HepG2 (cell line): ENCODE results near the gene AUP1. TPM values are rescaled to one million over a fixed set of nuclear protein-coding genes. Genes with fewer than 3 reads are reported as not detected.

Experiments used
- CSRNP2 ChIP-seq: sonication (generic); formaldehyde crosslinking; conservative IDR thresholded peaks from 2 replicates; pipeline ENCODE4 v1.8.0; 2022; ENCODE audit warnings: low read depth, missing genetic modification reagents
- ERF ChIP-seq: IDR thresholded peaks from 2 replicates; pipeline ENCODE4 v1.6.1; 2018; ENCODE audit warnings: missing biosample characterization, missing genetic modification reagents
- KDM2A ChIP-seq: sonication (generic); formaldehyde crosslinking; IDR thresholded peaks from 2 replicates; pipeline ENCODE4 v1.4.0; 2020; ENCODE audit warnings: low read depth, missing genetic modification reagents, borderline replicate concordance
- KDM6A ChIP-seq: IDR thresholded peaks from 2 replicates; pipeline ENCODE4 v1.6.1; 2016; ENCODE audit warnings: low read depth
- LBX2 ChIP-seq: sonication (generic); formaldehyde crosslinking; IDR thresholded peaks from 2 replicates; pipeline ENCODE4 v1.5.0; 2020; ENCODE audit warnings: missing genetic modification reagents, mild to moderate bottlenecking, borderline replicate concordance
- NONO ChIP-seq, 2 experiments: fragments of 450-650 bp in 1 of 2; sonication (generic) in 1 of 2; formaldehyde crosslinking in 1 of 2; IDR thresholded peaks in 1 of 2; conservative IDR thresholded peaks in 1 of 2; 2 replicates each; pipeline versions ENCODE4 v1.6.1 to v1.8.0; 2017 to 2022; ENCODE audit warnings: mild to moderate bottlenecking in 1 of 2, missing genetic modification reagents in 1 of 2, moderate library complexity in 1 of 2
- SATB2 ChIP-seq: sonication (generic); formaldehyde crosslinking; IDR thresholded peaks from 2 replicates; pipeline ENCODE4 v1.5.0; 2020; ENCODE audit warnings: missing genetic modification reagents
- SMARCC2 ChIP-seq: fragments of 450-650 bp; IDR thresholded peaks from 2 replicates; pipeline ENCODE4 v1.6.1; 2017; ENCODE audit warnings: antibody characterized with exemption, mild to moderate bottlenecking
- SRY ChIP-seq: sonication (generic); formaldehyde crosslinking; IDR thresholded peaks from 2 replicates; pipeline ENCODE4 v1.8.0; 2022; ENCODE audit warnings: mild to moderate bottlenecking, missing genetic modification reagents
- TARDBP ChIP-seq: sonication (generic); formaldehyde crosslinking; IDR thresholded peaks from 2 replicates; pipeline ENCODE4 v1.8.0; 2022; ENCODE audit warnings: mild to moderate bottlenecking, missing genetic modification reagents
- TBX2 ChIP-seq: sonication (generic); formaldehyde crosslinking; IDR thresholded peaks from 2 replicates; pipeline ENCODE4 v1.5.0; 2020; ENCODE audit warnings: missing genetic modification reagents, mild to moderate bottlenecking, borderline replicate concordance
- ZMYM2 ChIP-seq: sonication (generic); formaldehyde crosslinking; IDR thresholded peaks from 2 replicates; pipeline ENCODE4 v1.8.0; 2022; ENCODE audit warnings: mild to moderate bottlenecking, missing genetic modification reagents
- ZNF543 ChIP-seq: sonication (generic); formaldehyde crosslinking; IDR thresholded peaks from 2 replicates; pipeline ENCODE4 v1.4.0; 2020; ENCODE audit warnings: mild to moderate bottlenecking, missing genetic modification reagents
- ZNF580 ChIP-seq: IDR thresholded peaks from 2 replicates; pipeline ENCODE4 v1.6.1; 2016; ENCODE audit warnings: low read depth, borderline replicate concordance
- ZNF800 ChIP-seq: sonication (generic); formaldehyde crosslinking; IDR thresholded peaks from 2 replicates; pipeline ENCODE4 v1.4.0; 2020; ENCODE audit warnings: missing genetic modification reagents
- ZNF891 ChIP-seq: sonication (generic); formaldehyde crosslinking; IDR thresholded peaks from 2 replicates; pipeline ENCODE4 v1.5.0; 2020; ENCODE audit warnings: mild to moderate bottlenecking, missing genetic modification reagents
- polyA plus RNA-seq, 8 experiments: library from polyadenylated mRNA; depleted of rRNA in 3 of 8; stranded (reverse) in 7 of 8; unstranded in 1 of 8; fragments of >200 nt; fragmentation: Illumina TruSeq in 4 of 8; extraction: Trizol in 4 of 8; gene quantifications; 2 replicates each; pipeline versions ENCODE4 v1.2.1 to v1.2.3, GENCODE V29; 2011 to 2016; ENCODE audit warnings: low read depth in 4 of 8, missing spikeins in 1 of 8, mixed read lengths in 1 of 8; ENCODE audit not compliant: insufficient read depth in 1 of 8
- total RNA-seq, 5 experiments: library from RNA; depleted of rRNA; stranded (reverse); fragments of >200 nt; fragmentation: Illumina TruSeq; extraction: Trizol; gene quantifications; 2 replicates each; pipeline ENCODE4 v1.2.3, GENCODE V29; 2016; ENCODE audit warnings: low read depth in 1 of 5

AUP1 gene
- total and polyA plus RNA-seq, 2 of the 13 experiments (the other 11 are each of a cell fraction or from before 2014, with no cell fraction given): 174 to 267 TPM

GRCh38 chr2:74497777-74498499 lies 31.6 kb downstream of the AUP1 start (continued):
- TF ChIP-seq SATB2: 0 out of 2 replicates have a peak, but pooled peaks have one; percentile 40
- 0 out of 2 replicates have a peak, but pooled peaks have one; percentile 24 for TF ChIP-seq ERF (CRISPR knock-in tag)
- no peak for TF ChIP-seq NONO (IDR thresholded peaks at IDR 0.05)
- 0 out of 2 replicates have a peak, but pooled peaks have one; percentile 12 for TF ChIP-seq NONO (CRISPR knock-in tag; conservative IDR thresholded peaks at IDR 0.05)
- 0 out of 2 replicates have a peak, but pooled peaks have one; percentile 17 for TF ChIP-seq ZNF543 (CRISPR knock-in tag)
- 0 out of 2 replicates have a peak, but pooled peaks have one; percentile 44 for TF ChIP-seq CSRNP2
- TF ChIP-seq TARDBP (CRISPR knock-in tag): 0 out of 2 replicates have a peak, but pooled peaks have one; percentile 36
- no peak for TF ChIP-seq KDM6A (CRISPR knock-in tag)
- TF ChIP-seq KDM2A (CRISPR knock-in tag): peak; percentile 51
- TF ChIP-seq ZNF800 (CRISPR knock-in tag): peak; percentile 86
- TF ChIP-seq TBX2: peak; percentile 72
- TF ChIP-seq SRY: 0 out of 2 replicates have a peak, but pooled peaks have one; percentile 72
- TF ChIP-seq LBX2 (CRISPR knock-in tag): peak; percentile 63; the same call in 1 of the 2 replicates
- TF ChIP-seq ZMYM2 (CRISPR knock-in tag): peak; percentile 54; the same call in 1 of the 2 replicates
- no peak for TF ChIP-seq SMARCC2
- 0 out of 2 replicates have a peak, but pooled peaks have one; percentile 23 for TF ChIP-seq ZNF891 (CRISPR knock-in tag)
- TF ChIP-seq ZNF580: 0 out of 2 replicates have a peak, but pooled peaks have one; percentile 30
